Measurements from ENCODE around the gene KCNC1. TPM values are rescaled to one million over a fixed set of nuclear protein-coding genes. Genes with fewer than 3 reads are reported as not detected.

Gene KCNC1
- total RNA-seq, 1 donor from 2014 or later = not detected

- TF ChIP-seq, protein P1, sequence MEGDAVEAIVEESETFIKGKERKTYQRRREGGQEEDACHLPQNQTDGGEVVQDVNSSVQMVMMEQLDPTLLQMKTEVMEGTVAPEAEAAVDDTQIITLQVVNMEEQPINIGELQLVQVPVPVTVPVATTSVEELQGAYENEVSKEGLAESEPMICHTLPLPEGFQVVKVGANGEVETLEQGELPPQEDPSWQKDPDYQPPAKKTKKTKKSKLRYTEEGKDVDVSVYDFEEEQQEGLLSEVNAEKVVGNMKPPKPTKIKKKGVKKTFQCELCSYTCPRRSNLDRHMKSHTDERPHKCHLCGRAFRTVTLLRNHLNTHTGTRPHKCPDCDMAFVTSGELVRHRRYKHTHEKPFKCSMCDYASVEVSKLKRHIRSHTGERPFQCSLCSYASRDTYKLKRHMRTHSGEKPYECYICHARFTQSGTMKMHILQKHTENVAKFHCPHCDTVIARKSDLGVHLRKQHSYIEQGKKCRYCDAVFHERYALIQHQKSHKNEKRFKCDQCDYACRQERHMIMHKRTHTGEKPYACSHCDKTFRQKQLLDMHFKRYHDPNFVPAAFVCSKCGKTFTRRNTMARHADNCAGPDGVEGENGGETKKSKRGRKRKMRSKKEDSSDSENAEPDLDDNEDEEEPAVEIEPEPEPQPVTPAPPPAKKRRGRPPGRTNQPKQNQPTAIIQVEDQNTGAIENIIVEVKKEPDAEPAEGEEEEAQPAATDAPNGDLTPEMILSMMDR (IDR thresholded peaks at IDR 0.05; ENCODE audit: unreplicated experiment) = no peak
- no peak overlapping the region for H3K27ac Mint-ChIP-seq (ENCODE audit: unreplicated experiment)
- H3K9me3 Mint-ChIP-seq (ENCODE audit: unreplicated experiment) = no peaks in the 10 kb centered on the region
- H3K4me3 Mint-ChIP-seq (ENCODE audit: unreplicated experiment) = no peak overlapping the region
- peaks cover 3% of the 10 kb centered on the region for H3K36me3 Mint-ChIP-seq (ENCODE audit: low read depth, unreplicated experiment)
- no peak for DNase-seq (ENCODE audit: low spot score)
- peaks cover 5% of the 10 kb centered on the region for H3K4me1 Mint-ChIP-seq (ENCODE audit: unreplicated experiment)
- peaks cover 17% of the 10 kb centered on the region for H3K27me3 Mint-ChIP-seq (ENCODE audit: unreplicated experiment)
These were observed 37.8 kb upstream of the KCNC1 start for GRCh38 chr11:17696741-17697140.

DNA sequence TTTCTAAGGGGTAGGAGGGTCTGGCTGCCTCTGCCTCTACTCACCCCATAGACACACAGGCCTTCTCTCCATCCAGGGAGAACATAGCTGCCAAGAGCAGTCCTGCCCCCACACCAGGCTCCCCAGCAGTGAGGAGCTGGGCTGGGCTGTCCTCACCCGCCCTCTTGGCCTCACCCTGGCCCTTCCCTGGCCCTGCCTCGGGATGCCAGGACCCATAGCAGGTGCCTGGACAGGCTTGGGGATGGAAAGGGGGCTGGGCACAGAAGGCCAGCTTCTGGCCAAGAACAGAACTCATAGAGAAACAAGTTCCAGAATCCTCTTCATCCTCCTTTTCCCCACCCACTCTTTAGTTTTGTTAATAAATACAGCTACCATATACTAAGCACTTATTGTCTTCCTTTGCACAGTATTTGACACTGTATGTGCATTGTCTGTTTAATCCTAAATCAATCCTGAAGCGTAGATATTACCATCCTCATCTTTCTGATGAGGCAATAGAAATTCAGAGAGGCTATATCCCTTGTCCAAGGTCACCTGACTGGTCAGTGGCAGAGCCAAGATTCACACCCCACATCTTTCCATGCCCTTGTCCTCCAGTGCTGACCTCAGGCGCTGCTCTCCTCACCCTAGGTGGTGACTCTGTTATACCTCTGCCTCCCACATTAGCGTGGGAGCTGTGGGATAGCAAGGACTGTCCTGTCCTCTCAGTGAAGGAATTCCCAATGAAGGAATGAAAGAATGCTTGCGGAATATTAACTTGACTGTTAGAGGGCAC, 37.2 kb upstream of the KCNC1 start:
- H3K36me3 Mint-ChIP-seq (ENCODE audit: low read depth, unreplicated experiment) = peaks cover 3% of the 10 kb centered on the region
- H3K4me1 Mint-ChIP-seq (ENCODE audit: unreplicated experiment) = peaks cover 5% of the 10 kb centered on the region
- TF ChIP-seq, protein P1 (IDR thresholded peaks at IDR 0.05; ENCODE audit: unreplicated experiment) = no peak
- H3K27me3 Mint-ChIP-seq (ENCODE audit: unreplicated experiment) = peaks cover 17% of the 10 kb centered on the region
- no peak overlapping the region for H3K4me3 Mint-ChIP-seq (ENCODE audit: unreplicated experiment)
- H3K27ac Mint-ChIP-seq (ENCODE audit: unreplicated experiment) = peak overlapping the region; percentile 15
- no peaks in the 10 kb centered on the region for H3K9me3 Mint-ChIP-seq (ENCODE audit: unreplicated experiment)
- DNase-seq (ENCODE audit: low spot score) = no peak

DNA sequence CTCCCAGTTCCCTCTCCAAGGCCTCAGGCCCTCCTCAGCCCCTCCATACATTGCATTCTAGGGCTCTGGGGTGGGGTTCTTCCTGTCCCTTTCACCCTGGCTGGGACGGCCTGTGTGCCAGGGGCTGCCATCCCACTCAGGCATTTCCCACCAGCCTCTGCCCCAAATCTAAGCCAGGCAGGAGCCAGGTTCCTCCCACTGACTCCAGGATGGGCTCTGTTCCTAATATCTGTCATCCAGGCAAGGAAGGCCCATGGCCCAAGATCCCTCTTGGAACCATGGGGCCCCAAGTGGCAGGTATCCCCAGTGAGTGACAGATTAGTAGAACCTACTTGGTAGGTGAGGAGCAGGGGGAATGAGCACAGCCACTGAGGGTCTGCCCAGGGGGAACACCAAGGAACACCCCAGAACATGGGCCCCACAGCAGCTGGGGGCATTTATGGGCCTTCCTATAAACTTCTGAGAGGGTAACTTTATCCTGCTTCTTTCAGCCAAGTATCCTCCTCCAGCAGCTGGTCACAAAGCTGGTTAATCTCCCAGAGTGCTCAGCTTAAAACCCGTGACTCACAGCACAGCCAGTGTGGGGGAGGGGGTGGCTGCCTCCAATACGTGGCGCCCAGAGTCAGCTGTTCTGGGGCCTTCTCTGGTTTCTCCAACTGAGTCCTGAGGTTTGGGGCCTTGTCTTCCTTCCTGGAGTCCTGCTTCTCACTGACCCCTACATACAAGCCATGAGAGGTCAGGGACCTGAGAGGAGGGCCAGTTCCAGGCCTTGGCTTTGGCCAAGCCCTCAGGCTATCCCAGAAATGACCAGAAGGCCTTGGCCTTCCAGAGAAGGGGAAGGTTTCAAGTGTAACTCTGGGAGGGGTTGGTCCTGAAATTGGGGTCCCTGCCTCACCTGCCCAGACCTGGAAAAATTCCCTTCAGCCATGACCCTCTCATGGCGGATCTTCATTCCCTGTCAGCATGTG, 35.1 kb upstream of the KCNC1 start:
- Mint-ChIP-seq H3K4me1 (ENCODE audit: unreplicated experiment) (peaks cover 5% of the 10 kb centered on the region), H3K27ac (ENCODE audit: unreplicated experiment) (no peak overlapping the region), H3K36me3 (ENCODE audit: low read depth, unreplicated experiment) (peaks cover 3% of the 10 kb centered on the region), H3K4me3 (ENCODE audit: unreplicated experiment) (no peak overlapping the region), H3K9me3 (ENCODE audit: unreplicated experiment) (no peaks in the 10 kb centered on the region), H3K27me3 (ENCODE audit: unreplicated experiment) (peaks cover 17% of the 10 kb centered on the region)
- no peak for DNase-seq (ENCODE audit: low spot score)
- TF ChIP-seq, protein P1 (IDR thresholded peaks at IDR 0.05; ENCODE audit: unreplicated experiment) = no peak

DNA sequence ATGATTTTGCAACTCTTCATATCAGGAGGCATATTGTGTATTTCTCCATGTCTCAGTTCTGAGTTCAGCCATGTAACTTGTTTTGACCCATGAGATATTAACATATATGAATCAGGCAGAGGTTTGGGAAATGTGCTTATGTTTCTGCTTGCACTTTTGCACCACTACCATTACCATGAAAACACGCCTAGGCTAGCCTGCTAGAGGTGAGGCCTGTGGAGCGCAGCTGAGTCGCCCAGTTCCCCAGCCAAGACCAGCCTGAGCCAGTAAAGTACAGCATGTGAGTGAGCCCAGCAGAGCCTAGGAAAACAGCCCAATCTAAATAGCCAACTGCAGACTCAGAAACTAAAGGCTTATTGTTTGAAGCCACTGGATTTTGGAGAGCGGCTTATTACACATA, 33.6 kb upstream of the KCNC1 start:
- H3K9me3 Mint-ChIP-seq (ENCODE audit: unreplicated experiment) = no peaks in the 10 kb centered on the region
- H3K4me1 Mint-ChIP-seq (ENCODE audit: unreplicated experiment) = no peaks in the 10 kb centered on the region
- DNase-seq (ENCODE audit: low spot score) = no peak
- H3K36me3 Mint-ChIP-seq (ENCODE audit: low read depth, unreplicated experiment) = no peaks in the 10 kb centered on the region
- peaks cover 14% of the 10 kb centered on the region for H3K27me3 Mint-ChIP-seq (ENCODE audit: unreplicated experiment)
- H3K27ac Mint-ChIP-seq (ENCODE audit: unreplicated experiment) = no peak overlapping the region
- no peak overlapping the region for H3K4me3 Mint-ChIP-seq (ENCODE audit: unreplicated experiment)
- TF ChIP-seq, protein P1 (IDR thresholded peaks at IDR 0.05; ENCODE audit: unreplicated experiment) = no peak

Measured in endothelial cell (in vitro differentiated cells).